Mucosa of stomach (tissue), 1 donor: ENCODE measurements around the gene TBC1D10A.

Source experiments
- H3K27me3 ChIP-seq: one replicate; pipeline ENCODE4 v1.7.0; 2013; ENCODE audit warnings: mild to moderate bottlenecking, low read length; ENCODE audit not compliant: control insufficient read depth, insufficient read depth
- H3K36me3 ChIP-seq: one replicate; pipeline ENCODE4 v1.7.0; 2013; ENCODE audit warnings: low read length; ENCODE audit not compliant: control insufficient read depth, insufficient read depth
- H3K4me1 ChIP-seq: one replicate; pipeline ENCODE4 v1.7.0; 2013; ENCODE audit warnings: mild to moderate bottlenecking, low read length; ENCODE audit not compliant: control insufficient read depth, insufficient read depth
- H3K4me3 ChIP-seq: one replicate; pipeline ENCODE4 v1.7.0; 2013; ENCODE audit warnings: low read length
- H3K9ac ChIP-seq: one replicate; pipeline ENCODE4 v1.7.0; 2013; ENCODE audit warnings: mild to moderate bottlenecking, low read length, moderate library complexity
- H3K9me3 ChIP-seq: one replicate; pipeline ENCODE4 v1.7.0; 2013; ENCODE audit warnings: mild to moderate bottlenecking, low read length, moderate library complexity; ENCODE audit not compliant: control insufficient read depth
- donor health status: Pancreatic carcinoma.

Gene TBC1D10A

GRCh38 chr22:30284666-30285065 is 42.1 kb downstream of the TBC1D10A start:
- Histone ChIP-seq H3K4me1 (peaks cover 14% of the 10 kb centered on the region), H3K9me3 (no peaks in the 10 kb centered on the region), H3K4me3 (no peak overlapping the region), H3K9ac (no peak overlapping the region), H3K27me3 (no peaks in the 10 kb centered on the region), H3K36me3 (no peaks in the 10 kb centered on the region)

GRCh38 chr22:30284172-30284571 is 42.6 kb downstream of the TBC1D10A start:
- no peaks in the 10 kb centered on the region for H3K9me3 ChIP-seq
- H3K4me1 ChIP-seq = peaks cover 14% of the 10 kb centered on the region
- H3K27me3 ChIP-seq = no peaks in the 10 kb centered on the region
- no peak overlapping the region for H3K4me3 ChIP-seq
- no peaks in the 10 kb centered on the region for H3K36me3 ChIP-seq
- no peak overlapping the region for H3K9ac ChIP-seq

- Histone ChIP-seq H3K27me3 (no peaks in the 10 kb centered on the region), H3K4me1 (peaks cover 7% of the 10 kb centered on the region), H3K9ac (no peak overlapping the region), H3K36me3 (no peaks in the 10 kb centered on the region), H3K9me3 (no peaks in the 10 kb centered on the region), H3K4me3 (no peak overlapping the region)
These were observed 43.4 kb downstream of the TBC1D10A start for GRCh38 chr22:30283342-30283741.

- H3K36me3 ChIP-seq = no peaks in the 10 kb centered on the region
- no peaks in the 10 kb centered on the region for H3K9me3 ChIP-seq
- peaks cover 4% of the 10 kb centered on the region for H3K4me1 ChIP-seq
These were observed 44.1 kb downstream of the TBC1D10A start for GRCh38 chr22:30282616-30283046.

GRCh38 chr22:30280505-30280904 is 46.2 kb downstream of the TBC1D10A start:
- H3K36me3 ChIP-seq = no peaks in the 10 kb centered on the region
- H3K27me3 ChIP-seq = no peaks in the 10 kb centered on the region
- no peaks in the 10 kb centered on the region for H3K9me3 ChIP-seq
- H3K4me3 ChIP-seq = no peak overlapping the region
- H3K9ac ChIP-seq = no peak overlapping the region
- peaks cover 7% of the 10 kb centered on the region for H3K4me1 ChIP-seq

More at GRCh38 chr22:30282616-30283046, 44.1 kb downstream of the TBC1D10A start:
- no peaks in the 10 kb centered on the region for H3K27me3 ChIP-seq
- no peak overlapping the region for H3K4me3 ChIP-seq
- H3K9ac ChIP-seq = no peak overlapping the region

GRCh38 chr22:30279932-30280331 is 46.8 kb downstream of the TBC1D10A start:
- no peak overlapping the region for H3K9ac ChIP-seq
- H3K27me3 ChIP-seq = no peaks in the 10 kb centered on the region
- H3K9me3 ChIP-seq = no peaks in the 10 kb centered on the region
- H3K4me3 ChIP-seq = no peak overlapping the region
- H3K4me1 ChIP-seq = peaks cover 7% of the 10 kb centered on the region
- H3K36me3 ChIP-seq = no peaks in the 10 kb centered on the region

GRCh38 chr22:30279046-30279788 is 47.5 kb downstream of the TBC1D10A start:
- no peaks in the 10 kb centered on the region for H3K9me3 ChIP-seq
- H3K4me1 ChIP-seq = peaks cover 7% of the 10 kb centered on the region
- no peaks in the 10 kb centered on the region for H3K36me3 ChIP-seq
- H3K4me3 ChIP-seq = no peak overlapping the region
- H3K9ac ChIP-seq = no peak overlapping the region
- H3K27me3 ChIP-seq = no peaks in the 10 kb centered on the region

GRCh38 chr22:30277547-30278344 is 49.0 kb downstream of the TBC1D10A start:
- peak overlapping the region; percentile 17 for H3K9ac ChIP-seq
- no peaks in the 10 kb centered on the region for H3K9me3 ChIP-seq
- peaks cover 7% of the 10 kb centered on the region for H3K4me1 ChIP-seq
- H3K36me3 ChIP-seq = no peaks in the 10 kb centered on the region
- no peak overlapping the region for H3K4me3 ChIP-seq
- no peaks in the 10 kb centered on the region for H3K27me3 ChIP-seq

GRCh38 chr22:30276039-30276438 is 50.7 kb downstream of the TBC1D10A start:
- Histone ChIP-seq H3K9ac (no peak overlapping the region), H3K36me3 (no peaks in the 10 kb centered on the region), H3K9me3 (no peaks in the 10 kb centered on the region), H3K4me1 (peaks cover 7% of the 10 kb centered on the region), H3K4me3 (no peak overlapping the region), H3K27me3 (no peaks in the 10 kb centered on the region)

- no peaks in the 10 kb centered on the region for H3K27me3 ChIP-seq
- no peak overlapping the region for H3K4me3 ChIP-seq
- no peaks in the 10 kb centered on the region for H3K36me3 ChIP-seq
- no peaks in the 10 kb centered on the region for H3K9me3 ChIP-seq
- peaks cover 7% of the 10 kb centered on the region for H3K4me1 ChIP-seq
- no peak overlapping the region for H3K9ac ChIP-seq
These were observed 51.1 kb downstream of the TBC1D10A start for GRCh38 chr22:30275625-30276024.

- peaks cover 7% of the 10 kb centered on the region for H3K4me1 ChIP-seq
- no peaks in the 10 kb centered on the region for H3K36me3 ChIP-seq
- H3K9ac ChIP-seq = no peak overlapping the region
- no peaks in the 10 kb centered on the region for H3K9me3 ChIP-seq
- H3K27me3 ChIP-seq = no peaks in the 10 kb centered on the region
- H3K4me3 ChIP-seq = no peak overlapping the region
These were observed 52.3 kb downstream of the TBC1D10A start for GRCh38 chr22:30274437-30274812.

GRCh38 chr22:30273711-30274436 is 52.9 kb downstream of the TBC1D10A start:
- Histone ChIP-seq H3K4me1 (peaks cover 7% of the 10 kb centered on the region), H3K27me3 (no peaks in the 10 kb centered on the region), H3K4me3 (no peak overlapping the region), H3K36me3 (no peaks in the 10 kb centered on the region), H3K9me3 (no peaks in the 10 kb centered on the region), H3K9ac (no peak overlapping the region)
